IMR-90 (cell line): ENCODE data around the gene EXOC6B. TPM values are rescaled to one million over a fixed set of nuclear protein-coding genes. Genes with fewer than 3 reads are reported as not detected.

Experiments used
- ATAC-seq: fragments of 200-7000 bp; cut with Tn5 transposase; 2 replicates; pipeline ENCODE4 v1.9.1; 2020; ENCODE audit warnings: low read depth, mild to moderate bottlenecking, moderate library complexity
- BruUV-seq: library from RNA; stranded (reverse); fragments of 400-500 nt; replicated peaks from 2 replicates; lab custom pipeline; 2021; lab: Mats Ljungman, UMichigan
- CTCF ChIA-PET: fragments of 300-600 bp; formaldehyde crosslinking; extraction: SDS; loops from one replicate; lab custom pipeline; 2021; ENCODE audit warnings: antibody characterized with exemption; lab: Yijun Ruan, JAX
- POLR2A ChIA-PET: fragments of 300-600 bp; sonication (Branson Sonifier 250); formaldehyde crosslinking; loops from one replicate; lab custom pipeline; 2022; ENCODE audit warnings: antibody characterized with exemption; ENCODE audit not compliant: unreplicated experiment; lab: Charles Lee
- DNase-seq: peaks from one replicate; pipeline ENCODE4 v3.0.0; 2013
- H2AFZ ChIP-seq: replicated peaks from 2 replicates; pipeline ENCODE3; 2013; ENCODE audit warnings: low read length, mild to moderate bottlenecking; ENCODE audit not compliant: poor library complexity
- H2AK5ac ChIP-seq: 2 replicates; pipeline ENCODE4 v1.6.1; 2013; ENCODE audit warnings: low read depth, low read length, inconsistent platforms
- H2AK9ac ChIP-seq: replicated peaks from 2 replicates; pipeline ENCODE3; 2013; ENCODE audit warnings: mild to moderate bottlenecking, low read depth, low read length, moderate library complexity; ENCODE audit not compliant: poor library complexity
- H2BK120ac ChIP-seq: 2 replicates; pipeline ENCODE4 v1.6.1; 2013; ENCODE audit warnings: low read depth, low read length, inconsistent platforms
- H2BK15ac ChIP-seq: 3 replicates; pipeline ENCODE4 v1.6.1; 2013; ENCODE audit warnings: low read depth, low read length, inconsistent platforms
- H2BK20ac ChIP-seq: 2 replicates; pipeline ENCODE4 v1.6.1; 2013; ENCODE audit warnings: low read depth, mild to moderate bottlenecking, inconsistent platforms, low read length, moderate library complexity
- H2BK5ac ChIP-seq: 2 replicates; pipeline ENCODE4 v1.6.1; 2013; ENCODE audit warnings: mild to moderate bottlenecking, low read depth, low read length, inconsistent platforms; ENCODE audit not compliant: poor library complexity, severe bottlenecking
- H3K14ac ChIP-seq: replicated peaks from 2 replicates; pipeline ENCODE4 v1.6.1; 2013; ENCODE audit warnings: low read depth, low read length, inconsistent platforms
- H3K18ac ChIP-seq: 2 replicates; pipeline ENCODE4 v1.6.1; 2013; ENCODE audit warnings: low read depth, low read length, control low read depth
- H3K23ac ChIP-seq: 2 replicates; pipeline ENCODE4 v1.6.1; 2013; ENCODE audit warnings: low read depth, low read length, inconsistent platforms
- H3K27ac ChIP-seq: 2 replicates; pipeline ENCODE4 v1.5.1; 2013; ENCODE audit warnings: mild to moderate bottlenecking, control low read depth, low read length; ENCODE audit not compliant: insufficient read depth
- H3K27me3 ChIP-seq: 2 replicates; pipeline ENCODE4 v1.6.1; 2013; ENCODE audit warnings: low read length; ENCODE audit not compliant: control insufficient read depth, insufficient read depth
- H3K36me3 ChIP-seq: 2 replicates; pipeline ENCODE4 v1.6.1; 2013; ENCODE audit warnings: low read length, mixed read lengths; ENCODE audit not compliant: control insufficient read depth, insufficient read depth
- H3K4ac ChIP-seq: 2 replicates; pipeline ENCODE4 v1.6.1; 2013; ENCODE audit warnings: low read depth, low read length, inconsistent platforms
- H3K4me1 ChIP-seq: 2 replicates; pipeline ENCODE4 v1.6.1; 2013; ENCODE audit warnings: low read length, mixed read lengths; ENCODE audit not compliant: control insufficient read depth, insufficient read depth
- H3K4me2 ChIP-seq: 2 replicates; pipeline ENCODE4 v1.6.1; 2013; ENCODE audit warnings: low read depth, mild to moderate bottlenecking, control low read depth, low read length, moderate library complexity
- H3K4me3 ChIP-seq: 2 replicates; pipeline ENCODE4 v1.5.1; 2013; ENCODE audit warnings: low read depth, mild to moderate bottlenecking, control low read depth, low read length, moderate library complexity; ENCODE audit not compliant: insufficient read depth
- H3K56ac ChIP-seq: 2 replicates; pipeline ENCODE4 v1.6.1; 2013; ENCODE audit warnings: low read length, inconsistent platforms; ENCODE audit not compliant: insufficient read depth; ENCODE audit errors: extremely low read depth
- H3K79me1 ChIP-seq, 2 experiments: 2 replicates each; pipeline ENCODE4 v1.6.1; 2013; ENCODE audit warnings: low read length in 2 of 2, inconsistent platforms in 1 of 2, low read depth in 1 of 2
- H3K9ac ChIP-seq: 2 replicates; pipeline ENCODE4 v1.6.1; 2013; ENCODE audit warnings: low read depth, low read length, control low read depth
- H3K9me1 ChIP-seq: 2 replicates; pipeline ENCODE4 v1.6.1; 2013; ENCODE audit warnings: low read length, inconsistent platforms; ENCODE audit not compliant: insufficient read depth
- H3K9me3 ChIP-seq: 2 replicates; pipeline ENCODE4 v1.6.1; 2013; ENCODE audit warnings: low read length; ENCODE audit not compliant: control insufficient read depth, insufficient read depth
- H4K20me1 ChIP-seq: 2 replicates; pipeline ENCODE4 v1.6.1; 2013; ENCODE audit warnings: low read length, inconsistent platforms; ENCODE audit not compliant: insufficient read depth
- H4K5ac ChIP-seq: 2 replicates; pipeline ENCODE4 v1.6.1; 2013; ENCODE audit warnings: mild to moderate bottlenecking, low read depth, low read length, control low read depth
- H4K8ac ChIP-seq, 2 experiments: 2 replicates each; pipeline ENCODE4 v1.6.1; 2013; ENCODE audit warnings: low read depth in 2 of 2, low read length in 2 of 2, control low read depth in 1 of 2, inconsistent platforms in 1 of 2
- H4K91ac ChIP-seq: 2 replicates; pipeline ENCODE4 v1.6.1; 2013; ENCODE audit warnings: low read depth, low read length, inconsistent platforms; ENCODE audit not compliant: insufficient read depth
- CEBPB ChIP-seq: IDR thresholded peaks from 2 replicates; pipeline ENCODE4 v1.6.1; 2012; ENCODE audit warnings: low read depth, low read length, improper control_type of control experiment
- RAD21 ChIP-seq: IDR thresholded peaks from 2 replicates; pipeline ENCODE4 v1.6.1; 2012; ENCODE audit warnings: low read length, improper control_type of control experiment
- WGBS, 2 experiments: methylation state at CpG; one replicate each; pipeline versions ENCODE4 v1.1.5 to v1.1.7; 2013; ENCODE audit warnings: missing lambda C conversion rate in 2 of 2; ENCODE audit not compliant: insufficient read length in 1 of 2; ENCODE audit errors: extremely low coverage in 2 of 2; 5-methylcytosine and 5-hydroxymethylcytosine counted together
- dilution Hi-C: fragments of 300-500 bp; cut with HindIII; formaldehyde crosslinking; loops from one replicate; pipeline ENCODE4 v1.14.3; 2018; ENCODE audit warnings: low sequenced_read_pairs; ENCODE audit not compliant: unreplicated experiment
- in situ Hi-C: fragments of 300-500 bp; cut with MboI; formaldehyde crosslinking; loops from 3 replicates; pipeline ENCODE4 v1.14.3; 2019; ENCODE audit warnings: low sequenced_read_pairs, inconsistent platforms, mixed read lengths
- intact Hi-C: fragments of 100-400 bp; cut with micrococcal nuclease; formaldehyde crosslinking; loops from 2 replicates; pipeline ENCODE4 v1.10.0; 2022
- polyA plus RNA-seq, 3 experiments: library from polyadenylated mRNA; depleted of rRNA; stranded (reverse); fragments of >200 nt; gene quantifications; 2 replicates each; pipeline ENCODE4 v1.2.3, GENCODE V29; 2012; ENCODE audit warnings: low replicate concordance in 1 of 3
- total RNA-seq: library from RNA; depleted of rRNA; stranded (reverse); fragments of >200 nt; gene quantifications from 2 replicates; pipeline ENCODE4 v1.2.3, GENCODE V29; 2012
- TF ChIP-seq, protein P1 (sequence below): conservative IDR thresholded peaks from 2 replicates; pipeline ENCODE4 v1.5.1; 2012; ENCODE audit warnings: mild to moderate bottlenecking, low read depth, low read length, improper control_type of control experiment

The EXOC6B gene
- total and polyA plus RNA-seq, 2 of the 4 experiments (the other 2 are of a cell fraction), result 10.2 to 29.4 TPM

DNA sequence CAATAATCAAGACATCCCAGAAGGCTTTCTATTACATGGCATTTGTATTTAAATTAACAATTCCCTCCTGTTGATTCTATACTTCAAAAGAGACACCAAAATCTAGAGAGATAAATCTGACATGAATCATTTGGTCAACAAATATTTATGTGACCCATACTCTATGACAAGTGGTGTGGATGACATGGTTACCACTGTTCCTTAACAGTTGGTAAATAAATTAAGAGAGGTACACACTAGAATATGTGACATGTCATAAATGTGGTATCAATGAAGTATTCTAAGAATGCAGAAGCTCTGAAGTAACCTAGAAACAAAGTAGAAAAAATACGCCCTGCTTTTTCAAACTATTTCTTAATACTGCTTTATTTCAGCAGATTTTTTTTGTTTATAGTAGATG is 255.4 kb downstream of the EXOC6B start:
- no peak for TF ChIP-seq RAD21
- TF ChIP-seq, protein P1, sequence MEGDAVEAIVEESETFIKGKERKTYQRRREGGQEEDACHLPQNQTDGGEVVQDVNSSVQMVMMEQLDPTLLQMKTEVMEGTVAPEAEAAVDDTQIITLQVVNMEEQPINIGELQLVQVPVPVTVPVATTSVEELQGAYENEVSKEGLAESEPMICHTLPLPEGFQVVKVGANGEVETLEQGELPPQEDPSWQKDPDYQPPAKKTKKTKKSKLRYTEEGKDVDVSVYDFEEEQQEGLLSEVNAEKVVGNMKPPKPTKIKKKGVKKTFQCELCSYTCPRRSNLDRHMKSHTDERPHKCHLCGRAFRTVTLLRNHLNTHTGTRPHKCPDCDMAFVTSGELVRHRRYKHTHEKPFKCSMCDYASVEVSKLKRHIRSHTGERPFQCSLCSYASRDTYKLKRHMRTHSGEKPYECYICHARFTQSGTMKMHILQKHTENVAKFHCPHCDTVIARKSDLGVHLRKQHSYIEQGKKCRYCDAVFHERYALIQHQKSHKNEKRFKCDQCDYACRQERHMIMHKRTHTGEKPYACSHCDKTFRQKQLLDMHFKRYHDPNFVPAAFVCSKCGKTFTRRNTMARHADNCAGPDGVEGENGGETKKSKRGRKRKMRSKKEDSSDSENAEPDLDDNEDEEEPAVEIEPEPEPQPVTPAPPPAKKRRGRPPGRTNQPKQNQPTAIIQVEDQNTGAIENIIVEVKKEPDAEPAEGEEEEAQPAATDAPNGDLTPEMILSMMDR, result no peak
- TF ChIP-seq CEBPB, result no peak
- Histone ChIP-seq H2AFZ (no peak overlapping the region), H2BK15ac (no peak overlapping the region), H3K9me3 (no peaks in the 10 kb centered on the region), H3K27ac (no peak overlapping the region), H3K4me1 (peaks cover 2% of the 10 kb centered on the region; the same call in 1 of the 2 replicates), H3K4me2 (no peak overlapping the region), H2BK5ac (peak overlapping the region; percentile 39), H4K91ac (no peak overlapping the region), H2AK9ac (no peak overlapping the region), H2AK5ac (no peak overlapping the region), H2BK20ac (no peak overlapping the region), H3K36me3 (no peaks in the 10 kb centered on the region), H4K8ac (no peak overlapping the region), H3K18ac (no peak overlapping the region), H3K9ac (no peak overlapping the region), H3K4ac (no peak overlapping the region), H2BK120ac (no peak overlapping the region), H3K9me1 (no peaks in the 10 kb centered on the region), H4K20me1 (no peaks in the 10 kb centered on the region), H4K5ac (no peak overlapping the region; the same call in 1 of the 2 replicates), H3K27me3 (no peaks in the 10 kb centered on the region), H3K4me3 (no peak overlapping the region), H3K56ac (no peak overlapping the region; the same call in 1 of the 2 replicates), H3K23ac (no peak overlapping the region), H3K79me1 (no peaks in the 10 kb centered on the region), H3K14ac (no peak overlapping the region)
- DNase-seq (no peak), ATAC-seq (peak; percentile 51; the same call in 1 of the 2 replicates)
- in situ Hi-C loops (loop anchor here (10.0 kb wide), 1 partner anchor 416 kb away; no protein-coding TSS in a partner anchor), intact Hi-C loops (no loop called here), dilution Hi-C loops (no loop called here)
- WGBS, 2 experiments, result no CpG with 5 or more reads among the region's 1 CpG
- CTCF ChIA-PET, result no interaction called here
- BruUV-seq, result no TSS peak
- POLR2A ChIA-PET, result no interaction called here
